ENCODE results near the gene CD44.
A peak's percentile ranks its signal among the peaks of the same experiment; 100 is the strongest.

CD44 gene

GRCh38 chr11:35235936-35236666, 97.1 kb downstream of the CD44 start:
- peak in 1 of 4 experiments; percentile 42 for DNase-seq (ENCODE audit: low read depth in 4 of 4, low spot score in 1 of 4)

- DNase-seq (ENCODE audit: low read depth in 4 of 4, low spot score in 1 of 4): no peak
Observed at GRCh38 chr11:35236667-35237003, 97.7 kb downstream of the CD44 start.

- DNase-seq (ENCODE audit: low read depth in 4 of 4, low spot score in 1 of 4): no peak
Observed at GRCh38 chr11:35237351-35237750, 98.4 kb downstream of the CD44 start.

GRCh38 chr11:35237860-35238715, 99.1 kb downstream of the CD44 start:
- DNase-seq (ENCODE audit: low read depth in 4 of 4, low spot score in 1 of 4): peak; percentile 24 to 35 (median 28)

- DNase-seq (ENCODE audit: low read depth in 4 of 4, low spot score in 1 of 4): no peak
Observed at GRCh38 chr11:35238882-35239281, 99.9 kb downstream of the CD44 start.

GRCh38 chr11:35239471-35240075, 100.6 kb downstream of the CD44 start:
- DNase-seq (ENCODE audit: low read depth in 4 of 4, low spot score in 1 of 4): no peak

- no peak for DNase-seq (ENCODE audit: low read depth in 4 of 4, low spot score in 1 of 4)
Observed at GRCh38 chr11:35241083-35241482, 102.1 kb downstream of the CD44 start.

- DNase-seq (ENCODE audit: low read depth in 4 of 4, low spot score in 1 of 4): no peak
Observed at GRCh38 chr11:35241531-35241930, 102.6 kb downstream of the CD44 start.

GRCh38 chr11:35242412-35243242, 103.7 kb downstream of the CD44 start:
- DNase-seq (ENCODE audit: low read depth in 4 of 4, low spot score in 1 of 4): no peak

- no peak for DNase-seq (ENCODE audit: low read depth in 4 of 4, low spot score in 1 of 4)
Observed at GRCh38 chr11:35243774-35244173, 104.8 kb downstream of the CD44 start.

- no peak for DNase-seq (ENCODE audit: low read depth in 4 of 4, low spot score in 1 of 4)
Observed at GRCh38 chr11:35245056-35245455, 106.1 kb downstream of the CD44 start.

GRCh38 chr11:35245786-35246185, 106.8 kb downstream of the CD44 start:
- no peak for DNase-seq (ENCODE audit: low read depth in 4 of 4, low spot score in 1 of 4)

GRCh38 chr11:35246745-35247144, 107.8 kb downstream of the CD44 start:
- DNase-seq (ENCODE audit: low read depth in 4 of 4, low spot score in 1 of 4): no peak

GRCh38 chr11:35247428-35247827, 108.5 kb downstream of the CD44 start:
- DNase-seq (ENCODE audit: low read depth in 4 of 4, low spot score in 1 of 4): no peak

GRCh38 chr11:35247863-35248262, 108.9 kb downstream of the CD44 start:
- no peak for DNase-seq (ENCODE audit: low read depth in 4 of 4, low spot score in 1 of 4)

GRCh38 chr11:35248558-35249323, 109.8 kb downstream of the CD44 start:
- no peak for DNase-seq (ENCODE audit: low read depth in 4 of 4, low spot score in 1 of 4)

GRCh38 chr11:35250192-35250591, 111.2 kb downstream of the CD44 start:
- DNase-seq (ENCODE audit: low read depth in 4 of 4, low spot score in 1 of 4): no peak

GRCh38 chr11:35250621-35251020, 111.7 kb downstream of the CD44 start:
- DNase-seq (ENCODE audit: low read depth in 4 of 4, low spot score in 1 of 4): no peak

GRCh38 chr11:35253237-35253636, 114.3 kb downstream of the CD44 start:
- no peak for DNase-seq (ENCODE audit: low read depth in 4 of 4, low spot score in 1 of 4)

- no peak for DNase-seq (ENCODE audit: low read depth in 4 of 4, low spot score in 1 of 4)
Observed at GRCh38 chr11:35255514-35255913, 116.5 kb downstream of the CD44 start.

Measured in stimulated activated CD4-positive, alpha-beta T cell treated with anti-CD3 and anti-CD28 coated beads, Interleukin-1b, Interleukin-23, amount 100 ng/mL, for 24 hours (primary cell).